ENCODE results near the gene P3H2.
A peak's percentile ranks its signal among the peaks of the same experiment; 100 is the strongest.
"Not testable (repeated sequence)": the region's sequence is repeated elsewhere in the genome, so short reads cannot be mapped to it uniquely, and the experiment has no call there.

Gene P3H2, protein sequence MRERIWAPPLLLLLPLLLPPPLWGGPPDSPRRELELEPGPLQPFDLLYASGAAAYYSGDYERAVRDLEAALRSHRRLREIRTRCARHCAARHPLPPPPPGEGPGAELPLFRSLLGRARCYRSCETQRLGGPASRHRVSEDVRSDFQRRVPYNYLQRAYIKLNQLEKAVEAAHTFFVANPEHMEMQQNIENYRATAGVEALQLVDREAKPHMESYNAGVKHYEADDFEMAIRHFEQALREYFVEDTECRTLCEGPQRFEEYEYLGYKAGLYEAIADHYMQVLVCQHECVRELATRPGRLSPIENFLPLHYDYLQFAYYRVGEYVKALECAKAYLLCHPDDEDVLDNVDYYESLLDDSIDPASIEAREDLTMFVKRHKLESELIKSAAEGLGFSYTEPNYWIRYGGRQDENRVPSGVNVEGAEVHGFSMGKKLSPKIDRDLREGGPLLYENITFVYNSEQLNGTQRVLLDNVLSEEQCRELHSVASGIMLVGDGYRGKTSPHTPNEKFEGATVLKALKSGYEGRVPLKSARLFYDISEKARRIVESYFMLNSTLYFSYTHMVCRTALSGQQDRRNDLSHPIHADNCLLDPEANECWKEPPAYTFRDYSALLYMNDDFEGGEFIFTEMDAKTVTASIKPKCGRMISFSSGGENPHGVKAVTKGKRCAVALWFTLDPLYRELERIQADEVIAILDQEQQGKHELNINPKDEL

GRCh38 chr3:190120269-190121060, at the start of gene P3H2:
Gene P3H2 (minus strand): TSS chr3:190120897. CDS start chr3:190120731, 166 bp downstream.
- DNase-seq (ENCODE audit: low spot score), result peak; percentile 88

GRCh38 chr3:190169877-190170276, 49.2 kb upstream of the P3H2 start:
- DNase-seq (ENCODE audit: low spot score), result no peak

GRCh38 chr3:190169243-190169642, 48.5 kb upstream of the P3H2 start:
- DNase-seq (ENCODE audit: low spot score), result no peak

DNA sequence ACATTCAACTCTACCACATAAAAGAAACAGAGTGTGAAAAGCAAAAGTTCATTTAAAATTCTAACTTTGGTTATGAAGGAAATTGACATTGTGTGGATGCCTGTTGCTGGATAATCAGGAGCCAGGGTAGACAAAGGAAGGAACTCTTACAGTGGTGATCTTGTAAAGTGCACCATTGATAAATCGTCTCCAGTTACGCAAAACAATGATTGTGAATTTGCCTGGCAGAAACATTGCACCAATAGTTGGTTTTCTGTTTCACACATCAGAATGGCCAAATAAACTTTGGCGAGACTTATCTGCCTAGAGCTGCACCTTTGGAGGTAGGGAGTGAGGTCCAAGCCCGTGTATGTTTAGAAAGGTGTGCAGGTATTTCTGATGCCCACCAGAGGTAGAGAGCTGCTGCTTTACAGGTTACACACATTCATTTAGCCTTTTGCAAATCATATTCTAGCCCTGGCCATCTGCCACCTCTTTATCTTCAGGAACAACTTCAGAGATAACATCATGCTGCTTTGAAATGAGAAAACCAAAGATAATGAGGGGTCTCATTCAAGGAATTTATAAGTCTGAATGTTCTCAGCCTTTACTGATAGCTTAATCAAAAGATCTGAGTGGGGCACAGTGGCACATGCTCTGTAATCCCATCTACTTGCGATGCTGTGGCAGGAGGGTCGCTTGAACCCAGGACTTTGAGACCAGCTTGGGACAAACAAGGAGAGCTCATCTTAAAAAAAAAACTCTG, 47.4 kb upstream of the P3H2 start:
- DNase-seq (ENCODE audit: low spot score), result no peak

DNA sequence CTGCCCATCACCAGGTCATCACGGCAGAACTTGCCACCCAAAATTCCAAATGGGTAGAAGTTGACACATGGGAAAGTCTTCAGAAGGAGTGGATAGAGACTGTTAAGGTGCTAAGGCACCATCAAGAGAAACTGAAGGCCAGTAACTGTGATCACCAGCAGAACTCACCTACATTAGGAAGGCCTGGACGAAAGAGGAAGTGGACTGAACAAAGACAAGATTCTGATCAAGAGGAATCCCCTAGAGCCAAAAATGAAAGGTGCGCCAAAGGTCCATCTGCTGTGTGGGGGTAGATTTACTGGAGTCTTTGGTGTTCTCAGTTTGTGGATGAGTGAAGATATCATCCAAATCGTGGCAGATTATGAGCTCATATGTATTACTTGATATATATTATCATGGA, 46.3 kb upstream of the P3H2 start:
- DNase-seq (ENCODE audit: low spot score), result no peak

- no peak for DNase-seq (ENCODE audit: low spot score)
These were observed 44.6 kb upstream of the P3H2 start for GRCh38 chr3:190165253-190165652.

DNA sequence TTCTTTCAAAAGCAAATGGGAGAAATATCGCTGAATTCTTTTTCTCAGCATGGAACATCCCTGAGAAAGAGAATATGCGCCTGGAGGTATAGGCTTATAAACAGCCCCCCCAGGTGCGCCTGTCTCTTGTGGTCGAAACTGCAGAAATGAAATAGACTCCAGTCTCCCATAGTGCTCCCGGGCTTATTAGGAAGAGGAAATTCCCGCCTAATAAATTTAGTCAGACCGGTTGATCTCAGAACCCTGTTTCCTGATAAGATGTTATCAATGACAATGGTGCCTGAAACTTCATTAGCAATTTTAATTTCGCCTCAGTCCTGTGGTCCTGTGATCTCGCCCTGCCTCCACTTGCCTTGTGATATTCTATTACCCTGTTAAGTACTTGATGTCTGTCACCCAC, 41.3 kb upstream of the P3H2 start:
- DNase-seq (ENCODE audit: low spot score), result not testable (repeated sequence)

GRCh38 chr3:190159902-190160435, 39.3 kb upstream of the P3H2 start:
- no peak for DNase-seq (ENCODE audit: low spot score)

DNA sequence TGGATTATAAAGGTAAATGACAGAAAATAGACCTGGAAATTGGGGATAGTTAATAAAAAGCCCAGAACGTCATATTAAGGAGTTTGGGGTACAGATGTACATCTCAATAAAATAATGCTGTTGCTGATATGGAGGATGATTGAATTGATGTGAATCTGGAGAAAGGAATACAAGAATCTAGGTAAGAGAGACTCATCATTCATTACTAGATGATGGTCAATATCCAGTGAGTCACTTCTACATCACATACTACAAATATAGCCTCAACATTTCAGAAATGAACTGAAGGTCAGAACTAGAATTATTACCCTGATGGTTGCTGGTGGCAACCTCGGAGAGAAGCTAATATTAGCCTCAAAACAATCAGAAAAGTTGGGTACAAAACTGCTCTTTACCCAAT, 37.6 kb upstream of the P3H2 start:
- DNase-seq (ENCODE audit: low spot score), result no peak

DNA sequence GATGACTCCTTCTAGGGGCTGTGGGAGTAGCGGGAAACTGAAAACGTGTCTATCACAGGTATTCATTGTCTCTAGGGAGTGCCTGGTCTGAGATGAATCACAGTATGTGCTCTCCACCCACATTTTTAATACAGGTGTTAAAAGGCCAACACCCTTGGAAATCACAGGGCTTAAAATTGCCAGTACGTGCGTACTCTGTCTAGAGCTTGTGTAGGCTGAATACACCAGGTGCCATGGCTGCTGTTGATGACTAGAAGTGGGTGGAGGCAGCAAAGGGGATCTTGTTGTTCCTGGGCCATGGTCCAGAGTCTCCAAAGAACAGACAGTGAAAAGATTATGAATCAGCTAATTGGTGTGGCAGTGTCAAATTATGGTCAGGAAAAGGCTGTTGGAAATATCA, 35.1 kb upstream of the P3H2 start:
- DNase-seq (ENCODE audit: low spot score), result no peak

DNA sequence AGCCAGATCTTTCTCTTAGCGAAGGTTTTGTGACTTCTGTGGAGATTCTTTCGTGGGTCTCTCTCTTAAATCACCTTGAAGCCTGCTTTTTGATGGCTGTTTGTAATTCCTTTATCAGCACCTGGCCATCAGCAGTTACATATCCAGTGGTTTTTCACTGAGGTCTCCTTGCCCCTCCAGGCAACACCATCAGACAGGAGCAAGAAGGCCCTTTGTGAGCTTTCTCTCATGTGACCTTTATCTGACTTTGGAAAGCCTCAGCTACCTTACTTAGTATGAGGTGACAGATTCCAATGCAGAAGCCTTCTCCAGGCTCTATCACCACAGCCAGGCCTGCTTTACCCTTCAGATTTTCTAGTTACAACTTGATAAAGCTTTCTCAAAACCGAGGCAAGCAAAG, 30.0 kb upstream of the P3H2 start:
- DNase-seq (ENCODE audit: low spot score), result no peak

DNA sequence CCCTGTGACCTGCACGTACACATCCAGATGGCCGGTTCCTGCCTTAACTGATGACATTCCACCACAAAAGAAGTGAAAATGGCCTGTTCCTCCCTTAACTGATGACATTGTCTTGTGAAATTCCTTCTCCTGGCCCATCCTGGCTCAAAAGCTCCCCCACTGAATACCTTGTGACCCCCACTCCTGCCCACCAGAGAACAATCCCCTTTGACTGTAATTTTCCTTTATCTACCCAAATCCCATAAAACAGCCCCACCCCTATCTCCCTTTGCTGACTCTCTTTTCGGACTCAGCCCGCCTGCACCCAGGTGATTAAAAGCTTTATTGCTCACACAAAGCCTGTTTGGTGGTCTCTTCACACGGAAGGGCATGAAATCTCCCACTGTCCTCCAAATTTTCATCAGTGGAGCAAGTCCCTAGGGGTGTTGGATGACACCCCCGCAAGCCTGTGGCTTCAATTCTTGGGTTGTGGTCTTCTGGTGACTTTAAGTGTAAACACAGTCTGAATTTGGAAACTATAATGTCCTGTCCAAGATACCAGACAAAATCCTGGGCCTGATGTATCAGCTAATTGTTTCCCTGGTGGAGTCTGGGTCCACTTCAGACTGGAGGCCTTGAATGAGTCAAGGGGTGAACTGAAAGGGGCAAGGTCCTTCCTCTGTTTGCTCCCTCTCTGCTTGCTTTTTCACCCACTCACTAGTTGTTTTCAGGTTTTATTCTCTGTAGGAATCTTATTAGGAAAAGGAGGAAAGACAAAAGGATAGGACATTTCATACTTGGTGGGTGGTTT, 29.3 kb upstream of the P3H2 start:
- not testable (repeated sequence) for DNase-seq (ENCODE audit: low spot score)

- DNase-seq (ENCODE audit: low spot score), result not testable (repeated sequence)
These were observed 24.1 kb upstream of the P3H2 start for GRCh38 chr3:190144793-190145192.

GRCh38 chr3:190142041-190142440, 21.3 kb upstream of the P3H2 start:
- no peak for DNase-seq (ENCODE audit: low spot score)

DNA sequence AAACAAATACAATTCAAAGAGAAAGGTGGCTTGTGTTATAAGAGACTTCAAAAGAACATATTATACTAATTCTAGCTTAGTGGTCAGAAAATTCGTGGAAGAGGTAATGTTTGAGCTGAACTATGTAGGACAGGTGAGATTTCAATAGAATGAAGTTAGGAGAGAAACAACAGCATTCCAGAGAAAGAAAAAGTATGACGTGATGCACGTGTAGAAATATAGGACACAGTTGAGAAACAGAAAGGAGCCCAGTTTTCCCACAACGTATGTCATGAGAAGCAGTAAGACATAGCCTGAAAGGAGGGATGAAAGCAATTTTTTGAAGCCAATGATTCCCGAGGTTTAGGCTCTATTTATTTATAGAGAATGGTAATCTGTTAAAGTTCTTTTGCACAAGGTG, 18.7 kb upstream of the P3H2 start:
- no peak for DNase-seq (ENCODE audit: low spot score)

DNA sequence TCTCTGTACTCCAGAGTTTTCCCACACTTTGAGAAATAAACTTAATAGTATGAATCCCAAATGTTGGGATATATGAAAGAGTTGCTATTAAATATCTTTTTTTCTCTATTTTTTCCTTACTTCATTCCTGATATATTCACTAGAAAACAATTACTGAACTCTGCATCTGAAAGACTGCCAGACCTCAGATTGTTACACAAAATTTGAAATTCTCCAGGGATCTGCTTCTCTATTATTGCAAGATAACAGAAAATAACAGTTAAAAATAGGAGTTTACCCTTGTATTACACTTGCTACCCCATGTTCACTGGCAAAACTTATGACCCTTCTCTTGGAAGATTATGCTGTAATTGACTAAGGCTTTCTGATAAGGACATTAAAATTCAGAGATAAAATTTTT, 11.7 kb upstream of the P3H2 start:
- no peak for DNase-seq (ENCODE audit: low spot score)

DNA sequence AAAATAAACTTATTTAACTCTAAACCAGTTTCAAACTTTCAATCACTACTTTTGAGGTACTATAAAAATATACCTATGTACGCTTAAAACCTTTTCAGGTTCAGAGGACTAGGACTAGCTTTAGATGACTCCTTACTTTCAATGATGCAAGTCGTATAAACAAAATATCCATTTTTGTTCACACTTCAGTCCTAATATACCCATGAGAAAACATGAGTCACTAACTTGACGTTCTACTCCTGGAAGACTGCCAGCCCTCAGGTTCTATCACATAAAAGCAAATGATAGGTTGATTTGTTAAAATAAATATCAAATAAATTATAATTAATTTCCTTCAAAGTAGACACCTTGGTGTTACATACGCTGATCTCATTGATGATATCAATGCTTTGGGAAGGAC, 10.6 kb upstream of the P3H2 start:
- DNase-seq (ENCODE audit: low spot score), result no peak

GRCh38 chr3:190130696-190131095, 10.0 kb upstream of the P3H2 start:
- DNase-seq (ENCODE audit: low spot score), result no peak

DNA sequence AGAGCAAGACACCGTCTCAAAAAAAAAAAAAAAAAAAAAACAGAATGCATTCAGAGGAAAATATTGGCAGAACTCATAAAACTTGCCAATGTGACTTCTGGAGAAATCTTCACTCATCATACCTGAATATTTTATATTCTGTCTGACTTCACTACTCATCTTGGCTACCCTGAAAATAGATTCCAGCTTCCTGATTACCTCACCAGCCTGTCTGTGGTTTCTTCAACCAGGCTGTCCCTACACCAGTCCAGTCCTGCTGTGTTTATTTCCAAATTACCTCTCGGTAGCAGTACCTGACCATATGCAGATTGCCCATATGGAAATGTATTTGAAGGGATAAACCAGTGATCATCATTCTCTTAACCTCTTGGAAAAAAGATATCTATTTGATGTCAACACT, 9.3 kb upstream of the P3H2 start:
- no peak for DNase-seq (ENCODE audit: low spot score)

DNA sequence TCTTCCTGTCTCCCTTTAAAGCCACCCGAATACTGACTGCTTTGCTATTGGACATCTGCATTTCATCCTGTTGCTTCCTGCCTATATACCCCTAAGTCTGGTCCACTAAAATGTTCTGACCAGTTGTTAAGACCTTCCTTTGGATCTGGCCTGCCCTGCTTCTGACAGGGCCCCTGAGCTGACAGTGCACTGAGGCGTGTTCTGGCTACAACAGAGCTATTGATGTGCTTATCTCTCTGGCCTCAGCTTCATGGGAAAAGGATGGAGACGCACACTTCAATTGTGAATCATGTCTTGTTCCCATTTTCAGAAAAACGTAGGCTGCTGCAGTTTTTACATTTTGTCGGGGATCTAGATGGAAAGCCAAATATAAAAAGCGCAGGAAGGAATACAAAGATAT, 7.1 kb upstream of the P3H2 start:
- no peak for DNase-seq (ENCODE audit: low spot score)

- no peak for DNase-seq (ENCODE audit: low spot score)
These were observed 6.5 kb upstream of the P3H2 start for GRCh38 chr3:190127195-190127594.
